HUDEP-2 (cell line): ENCODE measurements around the gene KRTAP19-3.
A peak's percentile ranks its signal among the peaks of the same experiment; 100 is the strongest.
"Not testable (repeated sequence)": the region's sequence is repeated elsewhere in the genome, so short reads cannot be mapped to it uniquely, and the experiment has no call there.

Experiments used
- DNase-seq, 76 experiments: peaks; one replicate each; lab custom pipeline; 2025; ENCODE audit not compliant: unreplicated experiment in 76 of 76; lab: John Stamatoyannopoulos, UW

KRTAP19-3 gene

DNA sequence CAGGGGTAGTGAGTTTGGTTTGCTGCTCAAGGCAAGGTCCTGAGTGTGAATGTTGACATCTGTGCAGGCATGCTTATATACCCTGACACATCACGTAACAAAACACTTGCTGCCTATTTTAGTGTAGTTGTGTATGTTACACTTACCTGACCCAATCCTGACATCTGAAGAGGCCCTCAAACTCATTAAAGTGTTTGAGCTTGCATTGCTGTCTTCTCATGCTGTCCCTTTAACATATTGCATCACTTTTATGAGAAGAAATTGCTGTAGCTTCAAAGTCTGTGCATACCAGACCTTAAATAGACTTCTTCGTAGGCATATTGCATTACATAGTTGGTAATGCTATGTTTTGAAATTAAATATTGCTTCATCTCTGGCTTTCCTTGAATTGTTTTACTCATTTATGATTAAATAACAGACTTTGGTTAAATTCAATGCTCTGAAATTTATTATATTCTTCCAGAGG lies at the start of gene KRTAP19-3:
KRTAP19-3 (minus strand) TSS at position 51 of the 466 bp plus-strand sequence. CDS start 56 bp downstream, outside the sequence.
- no peak for DNase-seq

- no peak for DNase-seq
These were observed 27.1 kb upstream of the KRTAP19-3 start for GRCh38 chr21:30518876-30519275.

GRCh38 chr21:30515681-30516080 lies 23.9 kb upstream of the KRTAP19-3 start:
- no peak for DNase-seq

GRCh38 chr21:30505621-30506205 lies 13.9 kb upstream of the KRTAP19-3 start:
- DNase-seq = not testable (repeated sequence)

- no peak for DNase-seq
These were observed 10.2 kb upstream of the KRTAP19-3 start, which contains the start of gene KRTAP19-5 for GRCh38 chr21:30502041-30502440. Gene KRTAP19-5, minus strand, starts transcription at chr21:30502141. Its CDS starts 51 bp downstream, at chr21:30502090.

GRCh38 chr21:30497065-30497464 lies 5.3 kb upstream of the KRTAP19-3 start, which contains the start of gene KRTAP19-4:
Gene KRTAP19-4, minus strand, starts transcription at chr21:30497165. Its CDS starts 55 bp downstream, at chr21:30497110.
- DNase-seq = no peak

GRCh38 chr21:30487336-30487735 lies 4.5 kb downstream of the KRTAP19-3 start, which contains the start of gene KRTAP19-2:
Gene KRTAP19-2, minus strand, starts transcription at chr21:30487436. Its CDS starts 88 bp downstream, at chr21:30487348.
- DNase-seq = no peak

- no peak for DNase-seq
These were observed 5.6 kb downstream of the KRTAP19-3 start for GRCh38 chr21:30486180-30486579.

DNA sequence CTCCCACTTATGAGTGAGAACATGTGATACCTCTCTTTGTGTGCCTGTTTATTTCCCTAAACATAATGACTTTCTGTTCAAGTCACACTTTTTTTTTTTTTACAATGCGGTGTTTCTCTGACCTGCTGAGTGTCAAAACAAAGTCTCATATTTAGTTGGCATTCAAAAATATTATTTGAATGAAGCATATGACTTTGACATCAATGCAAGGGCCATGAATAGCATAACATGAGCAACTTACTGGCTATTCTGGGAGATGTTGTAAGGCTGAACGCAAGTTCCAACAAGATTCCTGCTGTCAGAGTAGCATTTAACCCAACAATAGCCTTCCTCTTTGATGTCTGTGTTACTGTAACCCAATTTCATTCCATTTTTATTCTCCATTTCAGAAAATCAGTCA lies 9.7 kb downstream of the KRTAP19-3 start:
- DNase-seq = no peak

GRCh38 chr21:30480145-30480544 lies 11.7 kb downstream of the KRTAP19-3 start, which contains the start of gene KRTAP19-1:
Gene KRTAP19-1, minus strand, starts transcription at chr21:30480367. Its CDS starts 50 bp downstream, at chr21:30480317.
- no peak for DNase-seq

- no peak for DNase-seq
These were observed 12.6 kb downstream of the KRTAP19-3 start for GRCh38 chr21:30479259-30479658.

- DNase-seq = no peak
These were observed 13.8 kb downstream of the KRTAP19-3 start for GRCh38 chr21:30478004-30478403.

DNA sequence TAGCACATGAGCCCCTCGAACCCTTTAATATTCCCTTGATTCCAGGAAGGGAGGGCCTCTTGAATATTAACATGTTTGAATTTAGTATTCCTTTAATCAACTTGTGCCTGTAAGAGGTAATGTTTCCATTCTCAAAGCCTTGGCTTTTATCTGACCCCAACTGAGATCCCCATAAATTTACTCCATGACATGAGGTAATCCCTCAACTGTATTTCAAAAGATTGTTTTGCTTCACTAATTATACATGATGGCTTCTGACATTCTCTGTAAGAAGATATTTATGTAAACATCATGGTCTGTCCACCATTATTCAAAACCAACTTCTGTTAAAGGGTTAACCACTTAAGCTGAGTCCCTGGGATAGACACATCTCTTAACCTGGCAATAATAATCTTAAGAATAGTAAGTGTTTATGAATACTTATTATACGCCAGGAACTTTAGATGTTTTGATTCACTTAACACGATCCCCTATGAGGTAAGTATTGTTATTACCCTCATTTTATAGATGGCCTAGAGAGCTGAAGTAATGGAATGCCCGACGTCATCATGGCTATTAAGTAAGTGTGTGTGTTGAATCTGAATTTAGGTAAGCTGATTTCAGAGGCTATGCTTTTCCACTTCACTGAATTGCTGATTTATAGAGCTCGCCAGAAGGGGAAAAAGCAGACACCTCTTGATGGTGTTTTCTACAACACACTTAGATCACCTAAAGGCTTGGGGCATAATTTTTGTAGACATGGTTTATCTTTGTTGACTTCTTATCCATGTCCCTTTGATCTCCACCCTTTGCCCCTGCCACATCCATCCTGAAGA lies 22.7 kb downstream of the KRTAP19-3 start:
- DNase-seq = no peak

DNA sequence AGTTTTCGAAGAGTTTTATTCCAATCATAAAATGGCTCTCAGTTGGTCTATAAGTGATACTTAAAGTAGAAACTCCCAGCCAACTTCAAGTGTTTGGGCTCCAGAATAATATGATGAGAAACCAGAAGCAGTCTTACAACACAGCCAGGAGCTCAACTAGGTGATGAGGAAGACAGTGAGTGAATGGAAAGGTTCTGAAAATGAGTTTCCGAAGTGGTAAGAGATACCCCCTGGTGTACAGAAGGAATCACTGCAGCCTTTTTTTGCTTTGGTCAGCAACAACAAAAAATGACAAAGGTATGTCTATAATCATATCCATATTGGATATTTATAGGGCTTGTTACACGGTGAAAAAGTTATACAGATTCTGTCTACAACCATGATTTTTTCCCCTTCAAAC lies 28.1 kb downstream of the KRTAP19-3 start:
- DNase-seq = peak in 2 of 76 experiments; percentile 14 to 26

GRCh38 chr21:30448514-30448913 lies 43.3 kb downstream of the KRTAP19-3 start:
- no peak for DNase-seq

DNA sequence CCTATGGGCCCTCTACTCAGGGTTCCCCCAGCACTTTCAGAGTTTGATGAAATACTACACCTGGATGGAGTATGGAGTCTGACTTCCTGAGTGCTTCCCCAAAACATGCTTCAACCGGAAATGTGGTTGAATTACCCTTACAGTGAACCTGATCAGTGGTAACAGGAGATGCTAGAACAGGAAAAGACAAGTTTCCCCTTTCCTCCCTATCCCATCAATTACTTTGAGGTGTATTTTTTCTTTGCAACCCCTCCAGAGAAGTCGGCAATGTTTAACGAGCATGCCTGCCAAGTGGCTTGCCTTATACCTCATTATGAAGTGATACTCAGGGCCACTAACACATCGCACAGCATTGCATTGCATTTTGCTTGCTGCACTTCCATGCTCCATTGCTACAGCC lies 44.8 kb downstream of the KRTAP19-3 start:
- DNase-seq = no peak

DNA sequence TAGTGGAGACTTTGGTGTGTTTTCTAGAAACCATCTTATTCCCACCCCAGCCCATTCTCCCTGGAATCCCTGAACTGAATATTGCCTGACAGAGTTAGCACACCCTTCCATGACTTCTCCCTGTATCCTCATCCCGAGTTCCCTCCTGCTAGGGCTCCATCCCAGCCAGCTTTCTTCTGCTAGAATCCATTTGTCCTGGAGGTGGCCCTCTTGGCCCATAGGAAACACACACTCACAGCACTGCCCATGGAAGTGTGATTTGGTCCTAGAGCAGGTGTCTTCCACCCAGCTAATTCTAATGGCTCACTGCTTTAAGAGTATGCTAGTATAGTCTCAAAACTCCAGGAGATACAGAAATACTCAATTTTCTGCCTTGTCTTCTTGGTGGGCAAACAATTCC lies 47.6 kb downstream of the KRTAP19-3 start:
- no peak for DNase-seq

- DNase-seq = no peak
These were observed 48.6 kb downstream of the KRTAP19-3 start for GRCh38 chr21:30443226-30443625.
